IMR-90 (cell line): ENCODE measurements around the gene PIM1. TPM values are rescaled to one million over a fixed set of nuclear protein-coding genes. Genes with fewer than 3 reads are reported as not detected.
A peak's percentile ranks its signal among the peaks of the same experiment; 100 is the strongest.

Source experiments
- ATAC-seq: fragments of 200-7000 bp; cut with Tn5 transposase; 2 replicates; pipeline ENCODE4 v1.9.1; 2020; ENCODE audit warnings: low read depth, mild to moderate bottlenecking, moderate library complexity
- BruUV-seq: library from RNA; stranded (reverse); fragments of 400-500 nt; replicated peaks from 2 replicates; lab custom pipeline; 2021; lab: Mats Ljungman, UMichigan
- CTCF ChIA-PET: fragments of 300-600 bp; formaldehyde crosslinking; extraction: SDS; loops from one replicate; lab custom pipeline; 2021; ENCODE audit warnings: antibody characterized with exemption; lab: Yijun Ruan, JAX
- POLR2A ChIA-PET: fragments of 300-600 bp; sonication (Branson Sonifier 250); formaldehyde crosslinking; loops from one replicate; lab custom pipeline; 2022; ENCODE audit warnings: antibody characterized with exemption; ENCODE audit not compliant: unreplicated experiment; lab: Charles Lee
- DNase-seq: peaks from one replicate; pipeline ENCODE4 v3.0.0; 2013
- H2AFZ ChIP-seq: replicated peaks from 2 replicates; pipeline ENCODE3; 2013; ENCODE audit warnings: low read length, mild to moderate bottlenecking; ENCODE audit not compliant: poor library complexity
- H2AK5ac ChIP-seq: 2 replicates; pipeline ENCODE4 v1.6.1; 2013; ENCODE audit warnings: low read depth, low read length, inconsistent platforms
- H2AK9ac ChIP-seq: replicated peaks from 2 replicates; pipeline ENCODE3; 2013; ENCODE audit warnings: mild to moderate bottlenecking, low read depth, low read length, moderate library complexity; ENCODE audit not compliant: poor library complexity
- H2BK120ac ChIP-seq: 2 replicates; pipeline ENCODE4 v1.6.1; 2013; ENCODE audit warnings: low read depth, low read length, inconsistent platforms
- H2BK15ac ChIP-seq: 3 replicates; pipeline ENCODE4 v1.6.1; 2013; ENCODE audit warnings: low read depth, low read length, inconsistent platforms
- H2BK20ac ChIP-seq: 2 replicates; pipeline ENCODE4 v1.6.1; 2013; ENCODE audit warnings: low read depth, mild to moderate bottlenecking, inconsistent platforms, low read length, moderate library complexity
- H2BK5ac ChIP-seq: 2 replicates; pipeline ENCODE4 v1.6.1; 2013; ENCODE audit warnings: mild to moderate bottlenecking, low read depth, low read length, inconsistent platforms; ENCODE audit not compliant: poor library complexity, severe bottlenecking
- H3K14ac ChIP-seq: replicated peaks from 2 replicates; pipeline ENCODE4 v1.6.1; 2013; ENCODE audit warnings: low read depth, low read length, inconsistent platforms
- H3K18ac ChIP-seq: 2 replicates; pipeline ENCODE4 v1.6.1; 2013; ENCODE audit warnings: low read depth, low read length, control low read depth
- H3K23ac ChIP-seq: 2 replicates; pipeline ENCODE4 v1.6.1; 2013; ENCODE audit warnings: low read depth, low read length, inconsistent platforms
- H3K27ac ChIP-seq: 2 replicates; pipeline ENCODE4 v1.5.1; 2013; ENCODE audit warnings: mild to moderate bottlenecking, control low read depth, low read length; ENCODE audit not compliant: insufficient read depth
- H3K27me3 ChIP-seq: 2 replicates; pipeline ENCODE4 v1.6.1; 2013; ENCODE audit warnings: low read length; ENCODE audit not compliant: control insufficient read depth, insufficient read depth
- H3K36me3 ChIP-seq: 2 replicates; pipeline ENCODE4 v1.6.1; 2013; ENCODE audit warnings: low read length, mixed read lengths; ENCODE audit not compliant: control insufficient read depth, insufficient read depth
- H3K4ac ChIP-seq: 2 replicates; pipeline ENCODE4 v1.6.1; 2013; ENCODE audit warnings: low read depth, low read length, inconsistent platforms
- H3K4me1 ChIP-seq: 2 replicates; pipeline ENCODE4 v1.6.1; 2013; ENCODE audit warnings: low read length, mixed read lengths; ENCODE audit not compliant: control insufficient read depth, insufficient read depth
- H3K4me2 ChIP-seq: 2 replicates; pipeline ENCODE4 v1.6.1; 2013; ENCODE audit warnings: low read depth, mild to moderate bottlenecking, control low read depth, low read length, moderate library complexity
- H3K4me3 ChIP-seq: 2 replicates; pipeline ENCODE4 v1.5.1; 2013; ENCODE audit warnings: low read depth, mild to moderate bottlenecking, control low read depth, low read length, moderate library complexity; ENCODE audit not compliant: insufficient read depth
- H3K56ac ChIP-seq: 2 replicates; pipeline ENCODE4 v1.6.1; 2013; ENCODE audit warnings: low read length, inconsistent platforms; ENCODE audit not compliant: insufficient read depth; ENCODE audit errors: extremely low read depth
- H3K79me1 ChIP-seq, 2 experiments: 2 replicates each; pipeline ENCODE4 v1.6.1; 2013; ENCODE audit warnings: low read length in 2 of 2, inconsistent platforms in 1 of 2, low read depth in 1 of 2
- H3K9ac ChIP-seq: 2 replicates; pipeline ENCODE4 v1.6.1; 2013; ENCODE audit warnings: low read depth, low read length, control low read depth
- H3K9me1 ChIP-seq: 2 replicates; pipeline ENCODE4 v1.6.1; 2013; ENCODE audit warnings: low read length, inconsistent platforms; ENCODE audit not compliant: insufficient read depth
- H3K9me3 ChIP-seq: 2 replicates; pipeline ENCODE4 v1.6.1; 2013; ENCODE audit warnings: low read length; ENCODE audit not compliant: control insufficient read depth, insufficient read depth
- H4K20me1 ChIP-seq: 2 replicates; pipeline ENCODE4 v1.6.1; 2013; ENCODE audit warnings: low read length, inconsistent platforms; ENCODE audit not compliant: insufficient read depth
- H4K5ac ChIP-seq: 2 replicates; pipeline ENCODE4 v1.6.1; 2013; ENCODE audit warnings: mild to moderate bottlenecking, low read depth, low read length, control low read depth
- H4K8ac ChIP-seq, 2 experiments: 2 replicates each; pipeline ENCODE4 v1.6.1; 2013; ENCODE audit warnings: low read depth in 2 of 2, low read length in 2 of 2, control low read depth in 1 of 2, inconsistent platforms in 1 of 2
- H4K91ac ChIP-seq: 2 replicates; pipeline ENCODE4 v1.6.1; 2013; ENCODE audit warnings: low read depth, low read length, inconsistent platforms; ENCODE audit not compliant: insufficient read depth
- CHD1 ChIP-seq: IDR thresholded peaks from 2 replicates; pipeline ENCODE4 v1.6.1; 2012; ENCODE audit warnings: low read depth, low read length, improper control_type of control experiment
- NFE2L2 ChIP-seq: fragments of 150-350 bp; IDR thresholded peaks from 2 replicates; pipeline ENCODE4 v1.6.1; 2016; ENCODE audit warnings: low read depth, mild to moderate bottlenecking, low read length
- POLR2A ChIP-seq: IDR thresholded peaks from 2 replicates; pipeline ENCODE4 v1.6.1; 2012; ENCODE audit warnings: mild to moderate bottlenecking, low read depth, low read length
- RFX5 ChIP-seq: IDR thresholded peaks from 2 replicates; pipeline ENCODE4 v1.8.0; 2012; ENCODE audit warnings: low read depth, mild to moderate bottlenecking, low read length, moderate library complexity
- WGBS, 2 experiments: methylation state at CpG; one replicate each; pipeline versions ENCODE4 v1.1.5 to v1.1.7; 2013; ENCODE audit warnings: missing lambda C conversion rate in 2 of 2; ENCODE audit not compliant: insufficient read length in 1 of 2; ENCODE audit errors: extremely low coverage in 2 of 2; 5-methylcytosine and 5-hydroxymethylcytosine counted together
- dilution Hi-C: fragments of 300-500 bp; cut with HindIII; formaldehyde crosslinking; loops from one replicate; pipeline ENCODE4 v1.14.3; 2018; ENCODE audit warnings: low sequenced_read_pairs; ENCODE audit not compliant: unreplicated experiment
- in situ Hi-C: fragments of 300-500 bp; cut with MboI; formaldehyde crosslinking; loops from 3 replicates; pipeline ENCODE4 v1.14.3; 2019; ENCODE audit warnings: low sequenced_read_pairs, inconsistent platforms, mixed read lengths
- intact Hi-C: fragments of 100-400 bp; cut with micrococcal nuclease; formaldehyde crosslinking; loops from 2 replicates; pipeline ENCODE4 v1.10.0; 2022
- polyA plus RNA-seq, 3 experiments: library from polyadenylated mRNA; depleted of rRNA; stranded (reverse); fragments of >200 nt; gene quantifications; 2 replicates each; pipeline ENCODE4 v1.2.3, GENCODE V29; 2012; ENCODE audit warnings: low replicate concordance in 1 of 3
- total RNA-seq: library from RNA; depleted of rRNA; stranded (reverse); fragments of >200 nt; gene quantifications from 2 replicates; pipeline ENCODE4 v1.2.3, GENCODE V29; 2012

PIM1 gene
- total and polyA plus RNA-seq, 2 of the 4 experiments (the other 2 are of a cell fraction) = 7.2 to 18.5 TPM

GRCh38 chr6:37126961-37127616 is 42.9 kb upstream of the PIM1 start:
- H3K9me3 ChIP-seq = no peaks in the 10 kb centered on the region
- no peaks in the 10 kb centered on the region for H4K20me1 ChIP-seq
- BruUV-seq = no TSS peak
- no peaks in the 10 kb centered on the region for H3K36me3 ChIP-seq
- H3K14ac ChIP-seq = no peak overlapping the region
- H2AFZ ChIP-seq = no peak overlapping the region
- in situ Hi-C loops = no loop called here
- dilution Hi-C loops = no loop called here
- ATAC-seq = no peak
- H3K4me3 ChIP-seq = no peak overlapping the region
- H4K5ac ChIP-seq = no peak overlapping the region
- no peak overlapping the region for H3K56ac ChIP-seq
- no peak overlapping the region for H2BK5ac ChIP-seq
- H3K27me3 ChIP-seq = no peaks in the 10 kb centered on the region
- H4K8ac ChIP-seq = peak overlapping the region in 1 of 2 experiments; percentile 35; a peak in 1 of 4 replicates
- intact Hi-C loops = no loop called here
- peak overlapping the region; percentile 19; the same call in 1 of the 2 replicates for H2BK120ac ChIP-seq
- H3K4ac ChIP-seq = 0 out of 2 replicates have a peak overlapping the region, but pooled peaks have one; percentile 31
- H2BK15ac ChIP-seq = 0 out of 3 replicates have a peak overlapping the region, but pooled peaks have one; percentile 81
- DNase-seq = no peak
- ChIA-PET POLR2A (interaction anchor here (0.7 kb wide), 1 partner anchor 48 kb away, joined by 4 read pairs; no protein-coding TSS in a partner anchor), CTCF (no interaction called here)
- H2AK9ac ChIP-seq = no peak overlapping the region
- peak overlapping the region; percentile 57; the same call in 1 of the 2 replicates for H2AK5ac ChIP-seq
- no peak overlapping the region for H3K9ac ChIP-seq
- H3K4me1 ChIP-seq = peaks cover 17% of the 10 kb centered on the region
- H2BK20ac ChIP-seq = peak overlapping the region; percentile 75; the same call in 1 of the 2 replicates
- H3K23ac ChIP-seq = no peak overlapping the region
- H3K27ac ChIP-seq = no peak overlapping the region
- H3K4me2 ChIP-seq = no peak overlapping the region
- no peaks in the 10 kb centered on the region for H3K79me1 ChIP-seq
- no peak overlapping the region for H4K91ac ChIP-seq
- H3K9me1 ChIP-seq = no peaks in the 10 kb centered on the region; the same call in 1 of the 2 replicates
- no peak overlapping the region for H3K18ac ChIP-seq
- WGBS, 2 experiments = no CpG with 5 or more reads among the region's 1 CpG
- TF ChIP-seq NFE2L2 = no peak
- TF ChIP-seq POLR2A = no peak
- no peak for TF ChIP-seq RFX5
- no peak for TF ChIP-seq CHD1
